GM12878 (cell line): ENCODE results near the gene PIP5KL1.

Experiments used
- ATF2 ChIP-seq: IDR thresholded peaks from 2 replicates; pipeline ENCODE4 v1.6.1; 2012; ENCODE audit warnings: low read length, inconsistent platforms
- BHLHE40 ChIP-seq, 2 experiments: fragments of 450-650 bp in 1 of 2; IDR thresholded peaks; 2 replicates each; pipeline ENCODE4 v1.6.1; 2011 to 2017; ENCODE audit warnings: low read depth in 2 of 2, borderline replicate concordance in 1 of 2, improper control_type of control experiment in 1 of 2, low read length in 1 of 2, mild to moderate bottlenecking in 1 of 2
- EP300 ChIP-seq, 2 experiments: fragments of 150-350 bp in 1 of 2; IDR thresholded peaks; 2 replicates each; pipeline ENCODE4 v1.6.1; 2011 to 2012; ENCODE audit warnings: low read depth in 2 of 2, low read length in 2 of 2, borderline replicate concordance in 1 of 2, improper control_type of control experiment in 1 of 2, inconsistent platforms in 1 of 2; ENCODE audit not compliant: control insufficient read depth in 1 of 2
- ESRRA ChIP-seq: IDR thresholded peaks from 2 replicates; pipeline ENCODE4 v1.6.1; 2012; ENCODE audit warnings: mild to moderate bottlenecking, low read length, improper control_type of control experiment
- EZH2 ChIP-seq: IDR thresholded peaks from 2 replicates; pipeline ENCODE4 v1.6.1; 2012; ENCODE audit warnings: low read depth, mild to moderate bottlenecking, control low read depth, inconsistent platforms, low read length, borderline replicate concordance; ENCODE audit not compliant: control insufficient read depth
- MTA2 ChIP-seq: fragments of 450-650 bp; IDR thresholded peaks from 2 replicates; pipeline ENCODE4 v1.6.1; 2016; ENCODE audit warnings: low read depth, mild to moderate bottlenecking, moderate library complexity
- SIN3A ChIP-seq: IDR thresholded peaks from 2 replicates; pipeline ENCODE4 v1.6.1; 2012; ENCODE audit warnings: low read depth, low read length, improper control_type of control experiment
- SMARCA5 ChIP-seq: fragments of 450-650 bp; IDR thresholded peaks from 2 replicates; pipeline ENCODE4 v1.6.1; 2017; ENCODE audit warnings: mild to moderate bottlenecking
- SMC3 ChIP-seq: IDR thresholded peaks from 2 replicates; pipeline ENCODE4 v1.6.1; 2011; ENCODE audit warnings: low read length, improper control_type of control experiment, borderline replicate concordance
- ZZZ3 ChIP-seq: IDR thresholded peaks from 2 replicates; pipeline ENCODE4 v1.6.1; 2011; ENCODE audit warnings: low read depth; ENCODE audit not compliant: control insufficient read depth, insufficient read length

GRCh38 chr9:127953768-127954505 lies 23.4 kb upstream of the PIP5KL1 start:
- TF ChIP-seq ESRRA (no peak), ZZZ3 (no peak), SMARCA5 (no peak), MTA2 (no peak), SIN3A (no peak), ATF2 (no peak), EZH2 (no peak), SMC3 (no peak), EP300 (IDR thresholded peaks at IDR 0.05; ENCODE audit: borderline replicate concordance in 1 of 2, control insufficient read depth in 1 of 2, low read depth in 2 of 2, low read length in 2 of 2) (no peak), BHLHE40 (IDR thresholded peaks at IDR 0.05; ENCODE audit: borderline replicate concordance in 1 of 2, low read depth in 2 of 2, low read length in 1 of 2) (no peak)
